Measurements from ENCODE around the gene LYPD4.

GRCh38 chr19:41859213-41859617 is 14.7 kb upstream of the LYPD4 start:
- TF ChIP-seq, protein P1, sequence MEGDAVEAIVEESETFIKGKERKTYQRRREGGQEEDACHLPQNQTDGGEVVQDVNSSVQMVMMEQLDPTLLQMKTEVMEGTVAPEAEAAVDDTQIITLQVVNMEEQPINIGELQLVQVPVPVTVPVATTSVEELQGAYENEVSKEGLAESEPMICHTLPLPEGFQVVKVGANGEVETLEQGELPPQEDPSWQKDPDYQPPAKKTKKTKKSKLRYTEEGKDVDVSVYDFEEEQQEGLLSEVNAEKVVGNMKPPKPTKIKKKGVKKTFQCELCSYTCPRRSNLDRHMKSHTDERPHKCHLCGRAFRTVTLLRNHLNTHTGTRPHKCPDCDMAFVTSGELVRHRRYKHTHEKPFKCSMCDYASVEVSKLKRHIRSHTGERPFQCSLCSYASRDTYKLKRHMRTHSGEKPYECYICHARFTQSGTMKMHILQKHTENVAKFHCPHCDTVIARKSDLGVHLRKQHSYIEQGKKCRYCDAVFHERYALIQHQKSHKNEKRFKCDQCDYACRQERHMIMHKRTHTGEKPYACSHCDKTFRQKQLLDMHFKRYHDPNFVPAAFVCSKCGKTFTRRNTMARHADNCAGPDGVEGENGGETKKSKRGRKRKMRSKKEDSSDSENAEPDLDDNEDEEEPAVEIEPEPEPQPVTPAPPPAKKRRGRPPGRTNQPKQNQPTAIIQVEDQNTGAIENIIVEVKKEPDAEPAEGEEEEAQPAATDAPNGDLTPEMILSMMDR (IDR thresholded peaks at IDR 0.05) = no peak
- TF ChIP-seq POLR2A (IDR thresholded peaks at IDR 0.05) (no peak), EP300 (IDR thresholded peaks at IDR 0.05) (no peak), POLR2AphosphoS5 (IDR thresholded peaks at IDR 0.05) (no peak)
